GM18861 (cell line): Measurements from ENCODE around the gene TAF6L.
"Not testable (repeated sequence)": the region's sequence is repeated elsewhere in the genome, so short reads cannot be mapped to it uniquely, and the experiment has no call there.

ENCODE experiments used
- ATAC-seq: cut with Tn5 transposase; IDR thresholded peaks from one replicate; pipeline ENCODE4 v1.9.1; 2021; ENCODE audit not compliant: unreplicated experiment

The TAF6L gene, protein sequence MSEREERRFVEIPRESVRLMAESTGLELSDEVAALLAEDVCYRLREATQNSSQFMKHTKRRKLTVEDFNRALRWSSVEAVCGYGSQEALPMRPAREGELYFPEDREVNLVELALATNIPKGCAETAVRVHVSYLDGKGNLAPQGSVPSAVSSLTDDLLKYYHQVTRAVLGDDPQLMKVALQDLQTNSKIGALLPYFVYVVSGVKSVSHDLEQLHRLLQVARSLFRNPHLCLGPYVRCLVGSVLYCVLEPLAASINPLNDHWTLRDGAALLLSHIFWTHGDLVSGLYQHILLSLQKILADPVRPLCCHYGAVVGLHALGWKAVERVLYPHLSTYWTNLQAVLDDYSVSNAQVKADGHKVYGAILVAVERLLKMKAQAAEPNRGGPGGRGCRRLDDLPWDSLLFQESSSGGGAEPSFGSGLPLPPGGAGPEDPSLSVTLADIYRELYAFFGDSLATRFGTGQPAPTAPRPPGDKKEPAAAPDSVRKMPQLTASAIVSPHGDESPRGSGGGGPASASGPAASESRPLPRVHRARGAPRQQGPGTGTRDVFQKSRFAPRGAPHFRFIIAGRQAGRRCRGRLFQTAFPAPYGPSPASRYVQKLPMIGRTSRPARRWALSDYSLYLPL

DNA sequence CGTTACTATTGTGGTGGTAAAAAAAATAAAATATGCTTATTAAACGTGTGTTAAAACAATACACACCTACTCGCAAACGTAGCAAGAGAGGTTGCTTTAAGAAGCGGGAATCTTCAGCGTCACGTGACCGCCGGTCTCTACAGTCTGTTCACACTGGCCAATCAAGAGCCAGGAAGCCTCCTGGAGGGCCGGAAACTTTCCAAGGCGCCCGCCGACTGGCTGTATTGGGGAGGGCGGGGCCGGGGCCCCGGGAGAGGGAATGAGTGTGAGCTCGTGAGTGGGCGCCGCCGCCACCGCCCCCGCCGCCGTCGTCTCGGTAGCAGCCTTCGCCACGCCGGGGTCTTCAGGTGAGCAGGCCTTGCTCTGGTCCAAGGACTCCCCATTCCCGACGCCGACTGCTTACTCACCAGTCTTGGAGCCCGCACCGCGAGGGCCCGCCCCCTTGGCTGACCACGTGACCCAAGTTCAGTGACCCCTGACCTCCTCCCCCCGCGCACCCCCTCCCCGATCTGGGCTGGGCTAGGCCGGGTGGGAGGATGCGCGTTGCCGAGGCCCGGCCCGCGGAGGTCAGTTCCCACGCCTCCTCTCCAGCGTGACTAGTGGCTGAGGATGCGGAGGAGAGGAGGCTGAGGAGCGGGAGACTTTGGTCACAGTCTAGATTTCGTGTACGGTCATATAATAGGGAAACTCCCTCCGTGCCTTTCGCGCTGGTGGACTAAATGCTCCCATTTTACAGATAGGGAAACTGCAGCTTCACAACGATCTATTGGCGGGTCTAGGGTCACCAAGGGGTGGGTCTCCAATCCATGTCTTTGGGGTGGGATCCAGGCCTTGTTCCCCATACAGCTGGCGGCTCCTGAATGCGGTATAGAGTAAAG, at the start of gene TAF6L:
Gene TAF6L, plus strand, starts transcription at position 253 of the 878 bp plus-strand sequence. CDS start 4,388 bp downstream, outside the sequence.
- ATAC-seq: peak; percentile 75

DNA sequence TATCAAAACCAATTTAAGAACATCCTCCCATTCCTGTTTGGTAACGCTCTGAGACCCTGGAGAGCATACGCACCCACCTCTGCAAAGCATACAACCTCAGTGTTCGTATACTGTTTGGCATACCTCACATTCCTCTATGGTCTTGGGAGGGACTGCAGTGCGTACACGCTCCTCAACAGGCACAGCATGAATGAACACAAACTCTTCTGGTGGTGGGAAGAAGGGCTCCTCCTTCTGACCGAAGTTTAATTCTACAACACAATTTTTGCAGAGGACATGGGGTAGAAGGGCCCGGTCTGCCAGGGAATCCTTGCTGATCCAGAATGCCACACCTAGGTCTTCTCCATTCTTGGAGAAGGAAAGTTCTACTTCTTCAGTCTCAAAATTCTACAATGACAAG, 49.2 kb upstream of the TAF6L start:
- ATAC-seq: no peak

DNA sequence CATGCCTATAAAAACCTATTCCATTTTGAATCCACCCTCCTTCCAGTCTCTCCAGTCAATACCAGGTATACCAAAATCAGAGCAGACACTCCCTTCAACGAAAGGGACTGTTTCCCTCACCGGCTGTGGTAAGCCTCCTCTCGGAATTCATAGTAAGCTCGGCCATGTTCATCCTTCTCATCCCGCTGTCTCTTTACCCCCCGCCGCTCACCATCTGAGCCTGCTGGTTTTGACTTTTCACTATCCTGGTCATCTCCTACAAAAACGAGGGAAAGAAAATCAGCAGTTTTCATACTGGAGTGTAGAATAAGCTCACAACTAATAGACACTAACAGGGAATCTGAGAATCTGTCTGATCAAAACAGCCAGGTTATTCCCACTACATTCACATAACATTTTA, 47.0 kb upstream of the TAF6L start:
- no peak for ATAC-seq

DNA sequence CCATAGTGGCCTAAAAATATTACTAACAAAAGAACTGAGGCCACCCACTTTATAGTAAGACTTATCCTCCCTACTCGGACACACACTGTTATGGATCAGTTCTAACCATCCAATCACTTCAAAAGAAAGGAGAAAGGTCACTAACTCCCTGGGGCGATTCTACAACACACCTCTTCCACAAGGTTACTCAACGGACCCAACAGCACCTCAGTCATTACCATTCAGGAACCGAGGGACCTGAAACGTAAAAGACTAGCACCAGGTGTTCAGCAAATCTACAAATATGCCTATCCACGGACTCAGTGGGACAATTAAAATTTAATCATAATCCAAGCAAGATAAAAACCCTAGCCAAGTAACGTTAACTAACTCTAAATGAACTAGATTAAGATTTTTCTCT, 45.5 kb upstream of the TAF6L start:
- no peak for ATAC-seq

DNA sequence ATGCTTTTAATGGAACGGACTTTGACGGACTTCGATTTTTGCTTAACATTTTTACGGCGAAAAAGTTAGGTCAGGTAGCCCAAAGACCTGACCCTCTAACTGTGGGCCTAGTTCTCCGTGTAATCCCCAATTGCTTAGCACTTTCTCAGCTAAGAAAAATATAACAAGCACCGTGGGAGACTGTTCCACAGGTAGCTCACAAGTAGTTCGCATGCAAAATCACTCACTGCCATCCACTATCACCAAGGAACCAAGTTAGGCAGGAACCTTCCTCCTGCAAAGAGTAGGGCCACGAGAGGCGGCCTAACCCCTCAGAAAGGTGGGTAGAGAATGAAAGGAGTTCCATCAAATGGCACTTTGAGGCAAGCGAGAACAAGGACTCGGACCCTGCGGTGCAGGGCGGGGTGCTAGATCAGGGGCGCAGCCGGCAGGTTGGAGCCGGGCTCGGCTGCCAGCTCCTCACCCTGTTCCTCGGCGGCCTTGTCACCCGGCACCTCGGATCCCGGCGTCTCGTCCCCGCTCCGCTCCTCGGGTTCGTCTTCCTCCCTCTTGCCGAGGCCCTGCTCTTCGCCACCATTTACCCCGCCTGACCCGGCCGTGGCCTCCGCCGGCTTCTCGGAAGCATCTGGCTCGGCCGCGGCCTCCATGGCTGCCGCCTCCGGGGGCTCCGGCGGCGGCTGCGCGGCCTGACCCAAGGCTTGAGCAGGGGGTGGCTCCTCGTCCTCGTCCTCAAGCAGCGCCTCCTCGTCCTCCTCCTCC, 44.9 kb upstream of the TAF6L start:
- ATAC-seq: no peak

DNA sequence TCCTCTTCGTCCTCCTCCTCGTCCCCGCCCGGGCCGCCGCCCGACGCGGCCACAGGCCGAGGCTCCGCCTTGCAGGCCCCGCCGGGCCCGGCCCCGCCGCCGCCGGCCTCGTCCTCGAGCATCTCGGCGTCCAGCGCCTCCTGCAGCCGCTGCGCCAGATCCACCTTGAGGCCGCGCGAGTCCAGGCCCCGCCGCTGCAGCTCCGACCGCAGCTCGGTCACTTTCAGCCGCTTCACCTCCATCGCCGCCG, 44.4 kb upstream of the TAF6L start:
- no peak for ATAC-seq

DNA sequence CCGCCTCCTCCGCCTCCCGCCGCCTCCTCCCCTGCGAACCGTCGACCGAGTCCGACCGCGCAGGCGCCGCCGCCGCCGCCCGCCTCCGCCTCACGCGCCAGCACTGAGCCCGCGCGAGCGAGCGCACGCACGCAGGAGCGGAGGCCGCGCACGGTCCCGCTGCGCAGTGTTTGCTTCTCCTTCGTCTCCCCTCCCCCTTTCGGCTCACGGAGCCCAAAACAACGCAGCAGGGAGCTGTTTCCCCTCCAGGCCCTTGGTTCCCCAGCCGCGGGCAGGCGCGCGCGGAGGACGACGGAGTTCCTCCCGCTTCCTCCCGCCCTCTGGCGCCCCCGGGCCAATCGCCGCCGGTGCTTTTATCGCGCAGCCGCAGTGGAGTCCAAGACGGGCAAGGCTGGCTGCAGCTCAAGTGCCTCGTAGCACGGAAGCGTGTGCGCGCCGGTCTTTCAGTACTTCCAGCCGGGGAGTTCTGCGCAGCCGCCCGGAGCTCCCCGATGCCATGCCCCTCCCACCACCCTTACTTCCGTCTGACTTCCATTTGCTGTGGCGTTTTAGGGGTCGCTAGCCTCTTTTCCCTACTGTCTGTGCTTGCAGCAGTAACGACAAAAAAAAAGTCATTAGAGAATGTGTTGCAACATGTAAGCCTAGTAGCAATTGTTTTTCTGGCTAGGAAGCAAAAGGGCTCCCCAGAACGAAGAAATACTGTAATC, 43.9 kb upstream of the TAF6L start, which contains the start of gene HNRNPUL2:
Gene HNRNPUL2, minus strand, starts transcription at position 293 of the 707 bp plus-strand sequence. CDS start 301 bp downstream, outside the sequence.
- ATAC-seq: peak; percentile 76

DNA sequence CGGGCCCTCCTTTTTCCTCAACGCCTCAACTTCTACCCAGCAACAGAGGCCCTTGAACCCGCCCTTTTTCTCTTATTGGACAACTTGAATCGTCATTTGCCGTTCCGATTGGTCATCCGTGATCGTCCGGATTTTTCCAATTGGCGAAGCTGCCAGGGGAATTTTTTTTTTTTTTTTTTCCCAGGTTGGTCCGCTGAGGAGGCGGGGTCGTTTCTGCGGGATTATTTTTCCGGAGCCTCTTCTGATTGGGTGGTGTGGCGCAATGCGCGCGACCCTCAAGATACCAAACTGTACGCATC, 43.4 kb upstream of the TAF6L start:
- peak; percentile 38 for ATAC-seq

DNA sequence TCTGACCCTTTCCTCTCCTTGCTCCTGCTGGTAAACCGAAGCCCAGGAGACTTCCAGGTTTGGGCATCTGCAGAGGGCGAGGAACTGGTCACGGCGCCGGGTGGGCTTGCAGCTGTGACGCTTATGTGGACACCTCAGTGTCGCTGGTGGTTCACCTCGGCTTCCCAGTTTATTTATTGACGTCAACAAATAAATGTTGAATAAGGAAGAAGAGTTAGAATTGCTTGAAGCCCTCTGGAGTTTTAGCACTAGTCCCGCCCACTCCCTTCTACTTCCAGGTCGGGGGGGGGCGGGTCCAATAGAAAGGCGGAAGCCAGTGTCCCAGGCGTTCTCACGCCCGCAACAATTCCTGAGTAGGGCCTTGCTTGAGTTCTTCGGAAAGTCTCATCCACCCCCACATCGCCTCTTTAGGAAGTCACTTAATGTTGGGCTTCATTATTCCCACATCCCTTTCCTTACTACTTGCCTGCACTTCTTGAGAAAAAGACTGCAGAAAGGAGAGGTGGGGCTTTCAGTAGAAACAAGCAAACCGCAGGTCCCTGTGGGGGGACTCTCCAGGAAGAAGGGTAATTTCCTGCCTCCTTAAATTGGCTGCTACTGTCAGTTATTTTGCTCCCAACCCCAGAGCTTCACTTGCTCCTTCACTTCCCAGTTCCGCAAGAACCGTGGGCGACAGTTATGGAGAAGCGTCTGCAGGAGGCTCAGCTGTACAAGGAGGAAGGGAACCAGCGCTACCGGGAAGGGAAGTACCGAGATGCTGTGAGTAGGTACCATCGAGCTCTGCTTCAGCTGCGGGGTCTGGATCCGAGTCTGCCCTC, 42.8 kb upstream of the TAF6L start, which contains the start of gene TTC9C:
Gene TTC9C, plus strand, starts transcription at position 316 of the 818 bp plus-strand sequence. Its CDS starts 363 bp downstream, at position 679.
- ATAC-seq: peak; percentile 18

DNA sequence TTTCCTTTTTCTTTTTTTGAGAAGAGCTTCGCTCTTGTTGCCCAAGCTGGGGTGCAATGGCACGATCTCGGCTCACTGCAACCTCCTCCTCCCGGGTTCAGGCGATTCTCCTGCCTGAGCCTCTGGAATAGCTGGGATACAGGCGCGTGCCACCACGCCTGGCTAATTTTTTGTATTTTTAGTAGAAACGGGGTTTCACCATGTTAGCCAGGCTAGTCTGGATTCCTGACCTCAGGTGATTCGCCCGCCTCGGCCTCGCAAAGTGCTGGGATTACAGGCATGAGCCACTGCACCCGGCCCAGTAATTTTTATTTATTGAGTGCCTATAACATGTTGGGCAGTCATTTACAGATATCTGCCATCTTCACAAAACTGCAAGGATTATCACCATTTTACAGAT, 41.1 kb upstream of the TAF6L start:
- not testable (repeated sequence) for ATAC-seq

DNA sequence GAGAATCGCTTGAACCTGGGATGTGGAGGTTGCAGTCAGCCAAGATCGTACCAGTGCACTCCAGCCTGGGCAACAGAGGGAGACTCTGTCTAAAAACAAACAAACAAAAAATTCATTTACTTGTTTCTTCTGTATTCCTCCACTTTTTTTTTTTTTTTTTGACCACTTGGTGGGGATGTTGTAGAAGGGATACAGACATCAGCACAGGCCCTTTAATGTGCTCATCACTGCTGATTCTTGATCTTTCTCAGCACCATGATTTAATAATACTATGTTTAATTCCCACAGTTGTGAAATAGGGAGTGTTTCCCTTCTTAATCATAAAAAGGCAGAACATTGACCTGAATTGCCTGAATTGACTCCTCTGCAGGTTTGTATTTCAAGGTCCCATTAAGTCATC, 38.4 kb upstream of the TAF6L start:
- ATAC-seq: no peak

DNA sequence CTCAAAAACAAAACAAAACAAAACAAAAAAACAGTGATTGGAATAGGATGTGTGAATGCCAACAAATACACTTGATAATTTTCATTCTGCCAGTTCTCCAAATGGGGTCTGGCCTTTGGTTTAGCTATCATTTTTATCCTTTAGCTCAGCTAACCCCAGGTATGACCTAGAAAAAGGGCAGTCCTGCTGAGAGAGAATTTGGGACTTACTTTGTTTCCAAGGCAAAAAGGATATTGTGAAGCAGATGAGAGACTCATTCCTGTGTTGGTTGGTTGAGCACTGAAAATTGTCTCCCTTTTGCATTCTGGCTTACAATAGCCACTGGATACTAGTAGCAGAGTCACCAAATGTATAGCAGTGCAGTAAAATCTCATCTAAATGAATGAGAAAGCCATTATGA, 34.0 kb upstream of the TAF6L start:
- no peak for ATAC-seq

DNA sequence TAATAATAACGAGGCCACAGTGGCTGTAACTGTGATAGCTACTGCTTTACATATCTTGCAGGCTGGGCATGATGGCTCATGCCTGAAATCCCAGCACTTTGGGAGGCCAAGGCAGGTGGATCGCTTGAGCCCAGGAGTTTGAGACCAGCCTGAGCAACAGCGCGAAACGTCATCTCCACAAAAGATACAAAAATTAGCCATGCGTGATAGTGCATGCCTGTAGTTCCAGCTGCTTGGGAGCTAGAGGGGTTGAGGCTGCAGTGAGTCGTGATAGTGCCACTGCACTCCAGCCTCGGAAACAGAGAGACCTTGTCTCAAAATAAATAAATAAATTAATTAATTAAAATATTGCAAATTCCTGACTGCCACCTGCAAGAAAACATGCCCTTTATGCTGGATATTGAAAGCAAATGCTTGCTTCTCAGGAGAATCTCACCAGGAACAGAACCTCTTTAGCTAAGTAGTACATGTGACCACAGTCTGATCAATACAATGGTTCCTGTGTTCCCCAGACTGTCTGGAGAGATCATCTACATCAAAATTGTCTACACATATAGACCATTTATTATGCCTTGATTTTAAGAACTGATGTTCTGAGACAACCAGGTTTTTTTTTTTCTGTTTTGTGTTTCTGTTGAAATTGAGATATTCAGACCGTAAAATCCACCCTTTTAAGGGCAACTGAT, 23.6 kb upstream of the TAF6L start:
- no peak for ATAC-seq

DNA sequence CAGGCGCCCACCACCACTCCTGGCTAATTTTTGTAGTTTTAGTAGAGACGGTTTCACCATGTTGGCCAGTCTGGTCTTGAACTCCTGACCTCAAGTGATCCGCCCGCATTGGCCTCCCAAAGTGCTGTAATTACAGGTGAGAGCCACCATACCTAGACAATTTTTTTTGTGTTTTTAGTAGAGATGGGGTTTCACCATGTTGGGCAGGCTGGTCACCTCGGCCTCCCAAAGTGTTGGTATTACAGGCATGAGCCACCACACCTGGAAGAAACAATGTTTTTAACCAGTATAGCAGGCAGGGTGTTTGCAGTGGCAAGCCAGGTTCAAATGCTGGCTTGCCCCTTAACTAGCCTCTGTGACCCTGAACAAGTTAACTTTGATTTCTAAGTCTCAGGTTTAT, 21.3 kb upstream of the TAF6L start:
- not testable (repeated sequence) for ATAC-seq

DNA sequence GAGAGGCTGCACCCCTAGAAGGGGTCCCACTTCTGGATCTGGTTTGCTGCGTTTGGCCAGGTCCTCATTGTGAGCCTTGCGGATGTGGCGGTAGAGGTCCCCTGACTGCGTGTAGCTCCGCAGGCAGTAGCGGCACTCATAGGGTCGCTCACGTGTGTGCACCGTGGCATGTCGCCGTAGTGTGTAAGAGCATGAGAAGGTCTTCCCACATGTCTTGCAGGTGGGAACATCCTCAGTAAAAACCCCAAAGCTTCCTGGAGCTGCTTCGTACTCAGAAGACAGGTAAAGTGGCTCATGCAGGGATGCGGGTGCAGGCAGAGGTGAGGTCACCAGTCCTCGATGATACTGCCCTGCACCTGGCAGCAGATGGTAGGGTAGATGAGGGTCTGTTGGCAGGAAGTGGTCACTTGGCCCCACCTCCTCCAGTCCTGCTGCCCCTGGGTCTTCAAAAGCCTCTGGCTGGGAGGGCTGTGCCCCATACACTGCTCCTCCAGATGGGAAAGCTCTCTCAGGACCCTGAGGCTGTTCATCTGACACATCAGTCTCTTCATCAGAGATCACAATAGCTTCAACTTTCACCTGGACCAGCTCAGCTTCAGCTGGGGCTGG, 18.9 kb upstream of the TAF6L start:
- ATAC-seq: no peak

DNA sequence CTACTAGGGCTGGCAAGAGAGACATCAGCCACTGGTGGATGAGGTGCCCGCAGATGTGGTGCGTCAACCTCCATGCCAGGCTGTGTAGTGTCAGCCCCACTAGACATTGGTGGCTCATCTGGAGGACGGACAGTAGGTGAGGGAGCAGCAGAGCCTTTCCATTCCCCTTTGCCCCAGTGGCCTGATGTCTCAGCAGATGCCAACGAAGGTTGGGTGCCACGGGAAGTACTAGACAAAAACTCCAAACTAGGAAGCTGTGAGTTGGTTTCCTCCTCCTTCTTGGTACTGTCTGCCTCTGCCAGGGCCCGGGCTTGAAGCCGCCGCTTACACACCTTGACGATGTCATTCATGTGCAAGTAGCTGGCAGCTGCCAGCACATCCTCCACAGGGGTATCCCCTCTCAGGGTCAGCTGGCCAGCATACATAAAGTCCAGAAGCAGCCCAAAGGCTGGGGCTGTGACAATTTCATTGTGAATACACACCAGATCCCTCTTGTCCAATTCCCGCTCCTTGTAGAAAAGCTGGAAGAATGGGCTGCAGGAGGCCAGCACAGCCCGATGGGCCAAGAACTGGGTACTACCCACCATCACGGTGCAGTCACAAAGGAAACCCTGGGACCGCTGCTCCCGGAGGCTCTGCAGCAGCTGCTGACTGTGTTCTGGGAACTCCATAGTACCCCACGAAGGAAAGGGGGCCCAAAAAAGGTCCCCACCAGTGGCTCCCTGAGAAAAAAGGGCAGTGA, 18.0 kb upstream of the TAF6L start:
- ATAC-seq: no peak

DNA sequence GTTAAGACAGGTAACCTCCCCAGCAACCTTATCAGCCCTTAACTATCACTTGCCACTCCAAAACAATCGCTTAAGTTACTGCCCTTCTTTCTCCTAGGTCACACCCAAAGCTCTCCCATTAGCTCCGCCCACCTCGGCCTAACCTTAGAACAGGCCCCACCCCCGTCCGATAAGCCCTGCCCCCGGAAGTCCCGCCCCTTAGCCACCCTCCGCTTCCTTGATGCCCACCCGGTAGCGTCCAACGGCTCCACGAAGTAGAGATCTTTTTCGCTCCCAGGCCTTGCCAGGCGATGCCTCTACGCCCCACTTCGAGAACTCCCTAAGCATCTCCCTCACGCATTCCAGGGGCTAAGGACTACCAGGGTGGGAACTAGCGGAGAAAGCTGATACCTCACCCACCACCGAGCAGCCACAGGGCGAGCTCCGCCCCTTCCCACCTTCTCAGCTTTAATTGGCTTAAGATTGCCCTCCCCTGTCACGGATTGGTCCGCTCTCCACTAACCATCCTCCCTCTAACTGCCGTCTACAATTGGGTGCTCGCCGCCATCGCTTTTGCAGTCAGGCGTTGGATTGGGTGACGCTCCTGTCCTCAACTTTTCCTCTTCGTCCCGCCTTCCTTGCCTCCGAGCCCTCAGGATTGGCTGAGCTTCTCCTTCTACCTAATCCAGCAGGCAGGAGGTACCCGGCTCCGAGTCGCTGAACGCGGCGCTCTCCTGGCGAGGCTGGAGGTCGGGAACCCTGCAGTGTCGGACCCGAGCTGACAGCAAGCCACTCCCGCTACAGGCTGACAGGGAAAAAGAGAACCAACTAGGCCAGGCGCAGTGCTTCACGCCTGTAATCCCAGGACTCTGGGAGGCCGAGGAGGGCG, 17.2 kb upstream of the TAF6L start, which contains the start of gene ZBTB3:
Gene ZBTB3, minus strand, starts transcription at position 425 of the 868 bp plus-strand sequence. CDS start 496 bp downstream, outside the sequence.
- peak; percentile 96 for ATAC-seq
